ENCODE results near the gene C9orf72.

The C9orf72 gene

GRCh38 chr9:27523141-27523540, 50.1 kb downstream of the C9orf72 start:
- POLR2A ChIA-PET: no interaction called here
- CTCF ChIA-PET: no interaction called here
- no peak for DNase-seq (ENCODE audit: extremely low spot score)
- no peak for TF ChIP-seq PKNOX1 (IDR thresholded peaks at IDR 0.05)
- TF ChIP-seq TARDBP (IDR thresholded peaks at IDR 0.05): no peak
- TF ChIP-seq NFRKB (IDR thresholded peaks at IDR 0.05): no peak
- TF ChIP-seq FOXK2 (IDR thresholded peaks at IDR 0.05): no peak
- TF ChIP-seq BHLHE40 (IDR thresholded peaks at IDR 0.05; ENCODE audit: borderline replicate concordance): no peak
- no peak for TF ChIP-seq ELF4 (IDR thresholded peaks at IDR 0.05)
- TF ChIP-seq SP1 (IDR thresholded peaks at IDR 0.05): no peak
- TF ChIP-seq LEF1 (IDR thresholded peaks at IDR 0.05; ENCODE audit: borderline replicate concordance): no peak
- no peak for TF ChIP-seq CTBP1 (IDR thresholded peaks at IDR 0.05; ENCODE audit: borderline replicate concordance)
- TF ChIP-seq SUZ12 (IDR thresholded peaks at IDR 0.05): no peak
- no peak for TF ChIP-seq ARNT (IDR thresholded peaks at IDR 0.05)
- no peak for TF ChIP-seq FOXA1 (IDR thresholded peaks at IDR 0.05)
- TF ChIP-seq L3MBTL2 (conservative IDR thresholded peaks at IDR 0.05): no peak
- TF ChIP-seq ZNF384 (IDR thresholded peaks at IDR 0.05): no peak
- TF ChIP-seq HDGF (IDR thresholded peaks at IDR 0.05; ENCODE audit: borderline replicate concordance): no peak
- no peak for TF ChIP-seq FOXM1 (IDR thresholded peaks at IDR 0.05; ENCODE audit: borderline replicate concordance)

- ChIA-PET CTCF (no interaction called here), POLR2A (no interaction called here)
- no peak for DNase-seq (ENCODE audit: extremely low spot score)
- no peak for TF ChIP-seq NFRKB (IDR thresholded peaks at IDR 0.05)
- no peak for TF ChIP-seq FOXK2 (IDR thresholded peaks at IDR 0.05)
- no peak for TF ChIP-seq ARNT (IDR thresholded peaks at IDR 0.05)
- TF ChIP-seq SUZ12 (IDR thresholded peaks at IDR 0.05): no peak
- no peak for TF ChIP-seq FOXM1 (IDR thresholded peaks at IDR 0.05; ENCODE audit: borderline replicate concordance)
- no peak for TF ChIP-seq HDGF (IDR thresholded peaks at IDR 0.05; ENCODE audit: borderline replicate concordance)
- no peak for TF ChIP-seq FOXA1 (IDR thresholded peaks at IDR 0.05)
- no peak for TF ChIP-seq ZNF384 (IDR thresholded peaks at IDR 0.05)
- no peak for TF ChIP-seq CTBP1 (IDR thresholded peaks at IDR 0.05; ENCODE audit: borderline replicate concordance)
- TF ChIP-seq ELF4 (IDR thresholded peaks at IDR 0.05): no peak
Observed at GRCh38 chr9:27520986-27521385, 52.3 kb downstream of the C9orf72 start.

DNA sequence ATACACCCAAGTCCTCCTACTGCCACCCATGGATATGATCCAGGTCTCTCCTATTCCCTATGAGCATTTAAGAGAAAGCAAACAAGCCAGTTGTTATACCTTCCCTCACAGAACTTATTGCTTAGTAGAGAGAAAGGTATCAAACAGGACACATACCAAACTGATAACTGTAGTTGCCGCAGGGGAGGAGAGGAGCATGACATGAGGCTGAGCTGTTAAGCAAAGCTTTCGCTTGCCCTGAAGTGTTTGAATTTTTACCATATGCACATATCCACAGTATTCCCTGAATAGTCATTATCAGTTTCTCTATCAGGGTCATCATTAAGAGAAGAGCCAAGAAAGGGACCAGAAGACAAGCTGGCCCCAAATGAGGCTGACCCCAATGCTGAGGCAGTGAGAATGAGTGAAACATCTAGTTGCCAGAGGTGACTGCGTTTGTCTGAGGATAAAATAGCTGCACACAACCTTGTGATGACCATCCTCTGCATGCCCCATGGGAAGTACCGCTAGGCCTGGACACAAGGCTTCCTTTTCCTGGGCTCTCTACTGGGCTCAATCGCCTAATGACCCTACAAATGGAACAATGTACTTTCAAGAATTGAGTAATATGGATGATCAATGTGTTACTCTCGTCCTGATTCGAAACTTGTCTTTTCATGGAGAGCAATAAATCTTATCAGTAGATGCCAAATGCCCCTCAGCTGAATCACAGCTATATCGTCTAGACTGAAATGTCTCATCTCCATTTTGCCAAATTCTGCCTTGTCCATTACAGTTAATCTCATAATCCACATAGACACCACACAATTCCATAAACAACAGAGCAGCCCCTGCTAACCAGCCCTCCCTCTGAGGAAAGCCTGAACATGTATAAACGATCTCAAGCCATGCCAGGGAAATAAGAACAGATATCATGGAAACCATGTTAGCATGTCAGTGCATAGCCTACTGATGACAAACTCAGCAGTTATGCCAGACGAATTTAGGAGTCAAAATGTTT, 53.5 kb downstream of the C9orf72 start:
- DNase-seq (ENCODE audit: extremely low spot score): no peak
- TF ChIP-seq FOXA1 (IDR thresholded peaks at IDR 0.05): no peak
- TF ChIP-seq FOXM1 (IDR thresholded peaks at IDR 0.05; ENCODE audit: borderline replicate concordance): no peak
- no peak for TF ChIP-seq ELF4 (IDR thresholded peaks at IDR 0.05)
- TF ChIP-seq BHLHE40 (IDR thresholded peaks at IDR 0.05; ENCODE audit: borderline replicate concordance): no peak
- TF ChIP-seq L3MBTL2 (conservative IDR thresholded peaks at IDR 0.05): no peak
- TF ChIP-seq NFRKB (IDR thresholded peaks at IDR 0.05): no peak
- no peak for TF ChIP-seq TARDBP (IDR thresholded peaks at IDR 0.05)
- TF ChIP-seq ZNF384 (IDR thresholded peaks at IDR 0.05): no peak
- TF ChIP-seq LEF1 (IDR thresholded peaks at IDR 0.05; ENCODE audit: borderline replicate concordance): no peak
- no peak for TF ChIP-seq SP1 (IDR thresholded peaks at IDR 0.05)
- no peak for TF ChIP-seq SUZ12 (IDR thresholded peaks at IDR 0.05)
- TF ChIP-seq FOXK2 (IDR thresholded peaks at IDR 0.05): no peak
- TF ChIP-seq ARNT (IDR thresholded peaks at IDR 0.05): no peak
- TF ChIP-seq CTBP1 (IDR thresholded peaks at IDR 0.05; ENCODE audit: borderline replicate concordance): no peak
- ChIA-PET CTCF (no interaction called here), POLR2A (no interaction called here)

DNA sequence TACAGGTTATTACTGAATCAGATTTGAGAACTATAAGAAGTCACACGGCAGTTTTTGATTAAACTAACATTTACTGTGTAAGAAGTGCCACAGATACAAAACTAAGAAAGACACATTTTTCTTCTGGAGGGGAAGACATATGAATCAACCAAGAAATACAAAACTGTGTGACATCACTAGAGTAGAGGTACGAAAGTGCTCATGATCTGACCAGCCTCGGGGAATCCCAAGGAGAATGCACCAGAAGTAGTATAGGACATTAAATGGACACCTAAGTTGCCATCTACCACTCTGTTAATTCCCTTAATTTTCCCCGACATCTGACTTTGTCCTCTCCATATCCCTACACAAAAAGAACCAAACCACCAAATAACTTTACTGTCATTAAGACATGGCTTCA, 54.5 kb downstream of the C9orf72 start:
- TF ChIP-seq LEF1 (IDR thresholded peaks at IDR 0.05; ENCODE audit: borderline replicate concordance) (no peak), HDGF (IDR thresholded peaks at IDR 0.05; ENCODE audit: borderline replicate concordance) (no peak), SUZ12 (IDR thresholded peaks at IDR 0.05) (no peak), FOXA1 (IDR thresholded peaks at IDR 0.05) (no peak), FOXM1 (IDR thresholded peaks at IDR 0.05; ENCODE audit: borderline replicate concordance) (no peak), CTBP1 (IDR thresholded peaks at IDR 0.05; ENCODE audit: borderline replicate concordance) (no peak), L3MBTL2 (conservative IDR thresholded peaks at IDR 0.05) (no peak), TARDBP (IDR thresholded peaks at IDR 0.05) (no peak), NFRKB (IDR thresholded peaks at IDR 0.05) (no peak), FOXK2 (IDR thresholded peaks at IDR 0.05) (no peak), ZNF384 (IDR thresholded peaks at IDR 0.05) (no peak), ARNT (IDR thresholded peaks at IDR 0.05) (no peak), PKNOX1 (IDR thresholded peaks at IDR 0.05) (no peak), SP1 (IDR thresholded peaks at IDR 0.05) (no peak), ELF4 (IDR thresholded peaks at IDR 0.05) (no peak)
- DNase-seq (ENCODE audit: extremely low spot score): no peak
- CTCF ChIA-PET: no interaction called here
- POLR2A ChIA-PET: no interaction called here

DNA sequence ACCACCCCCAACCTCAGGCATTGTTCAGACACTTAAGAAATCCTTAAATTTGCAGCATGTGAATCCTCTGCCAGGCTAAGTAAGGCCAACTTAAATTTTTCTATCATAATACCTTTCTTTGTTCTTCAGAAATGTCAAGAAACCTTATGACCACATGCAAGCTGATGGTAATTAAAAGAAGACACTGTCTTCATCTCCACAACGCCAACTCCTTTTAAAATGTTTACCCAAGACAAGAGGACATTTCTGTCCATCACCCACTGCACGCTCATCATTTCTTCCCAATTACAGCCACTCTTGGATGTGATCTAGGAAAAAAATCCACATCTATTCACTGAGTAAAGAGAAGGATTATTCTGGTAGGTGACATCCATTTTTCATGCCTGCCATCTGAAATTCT, 55.3 kb downstream of the C9orf72 start:
- DNase-seq (ENCODE audit: extremely low spot score): no peak
- ChIA-PET CTCF (no interaction called here), POLR2A (no interaction called here)
- TF ChIP-seq PKNOX1 (IDR thresholded peaks at IDR 0.05): no peak
- no peak for TF ChIP-seq ELF4 (IDR thresholded peaks at IDR 0.05)
- TF ChIP-seq SP1 (IDR thresholded peaks at IDR 0.05): no peak
- TF ChIP-seq ARNT (IDR thresholded peaks at IDR 0.05): no peak
- TF ChIP-seq BHLHE40 (IDR thresholded peaks at IDR 0.05; ENCODE audit: borderline replicate concordance): no peak
- no peak for TF ChIP-seq ZNF384 (IDR thresholded peaks at IDR 0.05)
- TF ChIP-seq LEF1 (IDR thresholded peaks at IDR 0.05; ENCODE audit: borderline replicate concordance): no peak
- TF ChIP-seq NFRKB (IDR thresholded peaks at IDR 0.05): no peak

All from HEK293T (cell line).